ENCODE measurements around the gene OR1M1. TPM values are rescaled to one million over a fixed set of nuclear protein-coding genes. Genes with fewer than 3 reads are reported as not detected.

OR1M1 gene
- total RNA-seq, 4 donors from 2014 or later: not detected

- TF ChIP-seq CTCF (IDR thresholded peaks at IDR 0.05; ENCODE audit: low read depth): no peak
Observed at GRCh38 chr19:9132422-9132821, 45.6 kb downstream of the OR1M1 start.

GRCh38 chr19:9139609-9140158 is 52.8 kb downstream of the OR1M1 start:
- TF ChIP-seq CTCF (IDR thresholded peaks at IDR 0.05; ENCODE audit: low read depth): no peak

DNA sequence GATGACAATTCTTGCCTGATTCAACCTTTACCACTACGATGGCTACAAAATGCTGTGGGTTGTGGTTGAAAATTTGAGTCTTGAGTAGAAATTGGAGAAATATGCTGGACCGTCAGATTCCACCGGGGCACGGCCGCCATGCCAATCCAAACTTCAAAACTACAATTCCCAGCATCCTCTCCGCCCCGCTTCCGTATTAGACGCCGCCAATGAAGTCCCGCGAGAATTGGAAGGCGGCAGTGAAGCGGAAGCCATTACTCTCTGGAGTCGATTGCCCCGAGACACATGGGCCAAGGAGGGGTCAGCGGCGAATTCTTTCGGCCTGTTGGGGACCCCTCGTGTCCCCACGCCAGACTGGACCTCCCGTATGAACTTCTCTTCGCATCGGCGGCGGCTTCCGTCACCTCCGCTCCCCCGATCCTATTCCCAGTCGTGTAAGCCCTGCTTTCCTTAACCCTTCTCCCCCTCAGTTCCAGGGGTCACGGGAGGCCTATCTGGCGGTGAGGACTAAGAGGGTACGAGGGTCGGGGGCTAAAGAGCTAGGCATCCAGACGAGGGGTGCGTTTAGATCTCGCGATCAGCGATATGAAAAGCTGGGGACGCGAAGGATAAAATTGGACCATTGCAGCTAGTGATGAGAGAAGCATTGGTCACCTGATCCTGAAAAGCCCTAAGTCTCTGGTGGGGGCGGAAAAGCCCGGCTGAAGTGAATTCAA is 53.5 kb downstream of the OR1M1 start, which contains the start of gene ZNF317:
Gene ZNF317 (plus strand): TSS at position 239 of the 716 bp plus-strand sequence. CDS start 15,620 bp downstream, outside the sequence.
- TF ChIP-seq CTCF (IDR thresholded peaks at IDR 0.05; ENCODE audit: low read depth): no peak

GRCh38 chr19:9144920-9145319 is 58.1 kb downstream of the OR1M1 start:
- no peak for TF ChIP-seq CTCF (IDR thresholded peaks at IDR 0.05; ENCODE audit: low read depth)

Small RNA genes within 50 kb of the gene (small RNA-seq; reads per million reads assigned to genes)
- gene OR1M4P: not detected

Other genes with a start within 250 kb of the OR1M1 start
- 1 to 10 TPM in 1 of 4 donors, not detected in 3; 3.4 TPM for gene MUC16, start 76.7 kb upstream of the OR1M1 start, total RNA-seq
- gene OR7G2, start 20.4 kb downstream of the OR1M1 start, total RNA-seq: not detected
- not detected for gene OR7G1, start 28.7 kb downstream of the OR1M1 start, total RNA-seq
- not detected for gene OR7G3, start 39.9 kb downstream of the OR1M1 start, total RNA-seq
- 10 to 100 TPM; 18.0 to 20.0 (median 18.6) TPM for gene ZNF317, start 53.3 kb downstream of the OR1M1 start, total RNA-seq
- not detected for gene OR7D2, start 91.9 kb downstream of the OR1M1 start, total RNA-seq
- gene OR7D4, start 132.5 kb downstream of the OR1M1 start, total RNA-seq: not detected
- not detected for gene OR7E24, start 163.9 kb downstream of the OR1M1 start, total RNA-seq
- gene ZNF699, start 222.8 kb downstream of the OR1M1 start, total RNA-seq: 10 to 100 TPM; 10.3 to 11.9 (median 11.4) TPM
- 10 to 100 TPM; 15.1 to 30.3 (median 22.2) TPM for gene ZNF559, start 237.1 kb downstream of the OR1M1 start, total RNA-seq